Measurements from ENCODE around the gene TDRD7. TPM values are rescaled to one million over a fixed set of nuclear protein-coding genes. Genes with fewer than 3 reads are reported as not detected.

Gene TDRD7
- total and polyA plus RNA-seq, 2 of the 8 experiments (the other 6 are each of a cell fraction or from before 2014, with no cell fraction given) = 1.2 to 2.3 TPM

- Histone ChIP-seq H3K23me2 (ENCODE audit: low read depth, low read length) (peaks cover 2% of the 10 kb centered on the region), H3K27ac (ENCODE audit: low read depth, low read length) (no peak overlapping the region), H3K4me2 (ENCODE audit: insufficient read depth in 1 of 2, low read depth in 2 of 2, low read length in 2 of 2) (no peak overlapping the region), H3K14ac (ENCODE audit: insufficient read length) (no peak overlapping the region), H2BK20ac (ENCODE audit: low read length) (no peak overlapping the region), H3K4me3 (ENCODE audit: extremely low read depth in 1 of 4, insufficient read depth in 2 of 4, low read depth in 3 of 4, low read length in 4 of 4) (no peak overlapping the region), H2BK15ac (ENCODE audit: low read length) (no peak overlapping the region), H4K5ac (ENCODE audit: insufficient read length, low read depth, low read length) (no peak overlapping the region), H3K4ac (replicated peaks; ENCODE audit: insufficient read length, low read depth, low read length) (no peak overlapping the region), H4K91ac (replicated peaks; ENCODE audit: insufficient read length, low read length) (no peak overlapping the region), H2BK5ac (ENCODE audit: low read depth, low read length) (no peak overlapping the region), H4K20me1 (replicated peaks in 1 of 2; ENCODE audit: control insufficient read depth in 1 of 2, insufficient read depth in 2 of 2, low read length in 2 of 2) (no peaks in the 10 kb centered on the region), H3K9me3 (ENCODE audit: insufficient read depth in 2 of 2, low read depth in 1 of 2, low read length in 1 of 2) (no peaks in the 10 kb centered on the region), H4K8ac (ENCODE audit: extremely low read depth, insufficient read depth, low read length) (no peak overlapping the region), H3K36me3 (ENCODE audit: control insufficient read depth in 2 of 4, insufficient read depth in 4 of 4, low read length in 3 of 4) (no peaks in the 10 kb centered on the region), H3K4me1 (replicated peaks in 1 of 4; ENCODE audit: control insufficient read depth in 3 of 4, insufficient read depth in 4 of 4, low read length in 3 of 4) (peaks cover 0 to 1% (median 0%) of the 10 kb centered on the region in 4 experiments; a peak in 1 of 7 replicates), H3K79me1 (ENCODE audit: low read depth, low read length) (no peaks in the 10 kb centered on the region), H2AFZ (ENCODE audit: low read length) (no peak overlapping the region), H3K56ac (replicated peaks; ENCODE audit: insufficient read length, low read depth, low read length) (no peak overlapping the region), H3K79me2 (ENCODE audit: control insufficient read depth in 1 of 2, insufficient read depth in 2 of 2, low read length in 2 of 2) (no peaks in the 10 kb centered on the region), H2BK120ac (replicated peaks; ENCODE audit: low read depth, low read length) (no peak overlapping the region), H3K23ac (ENCODE audit: insufficient read length) (no peak overlapping the region), H3K9ac (replicated peaks in 1 of 4; ENCODE audit: extremely low read depth in 1 of 4, low read depth in 3 of 4, low read length in 3 of 4) (no peak overlapping the region), H3K27me3 (replicated peaks in 1 of 4; ENCODE audit: control insufficient read depth in 3 of 4, extremely low read depth in 1 of 4, insufficient read depth in 3 of 4, low read length in 3 of 4) (peaks cover 4 to 22% (median 14%) of the 10 kb centered on the region in 4 experiments; a peak in 6 of 7 replicates), H3K18ac (ENCODE audit: extremely low read depth, low read length) (no peak overlapping the region), H2BK12ac (ENCODE audit: low read depth, low read length) (no peak overlapping the region), H2AK5ac (ENCODE audit: low read depth, low read length) (no peak overlapping the region)
- FAIRE-seq (no peak), DNase-seq (ENCODE audit: low read depth in 1 of 2, low spot score in 2 of 2) (no peak)
- 78% methylated on average over 2 of the region's 2 CpGs; no CpG with 5 or more reads in 1 of the 2 experiments for WGBS, 2 experiments (ENCODE audit: extremely low coverage in 1 of 2, insufficient coverage in 1 of 2, insufficient read length in 1 of 2, insufficient replicate concordance in 2 of 2, low coverage in 1 of 2, low lambda C conversion rate in 2 of 2, missing lambda C conversion rate in 1 of 2)
- ChIA-PET POLR2A (ENCODE audit: partially characterized antibody) (interaction anchor here (1.5 kb wide), 1 partner anchor 265 kb away, joined by 4 read pairs; no protein-coding TSS in a partner anchor), CTCF (ENCODE audit: partially characterized antibody) (interaction anchor here (2.5 to 2.7 kb wide), 2 partner anchors 28 to 183 kb away, joined by 6 to 8 read pairs; no protein-coding TSS in a partner anchor)
- TF ChIP-seq ATF2 (IDR thresholded peaks at IDR 0.05; ENCODE audit: low read length) (no peak), PHF8 (conservative IDR thresholded peaks at IDR 0.05; ENCODE audit: low read depth, low read length) (no peak)
Observed at GRCh38 chr9:97415146-97415545, 3.2 kb downstream of the TDRD7 start.

Measured in H1 (cell line).